Left renal cortex interstitium (tissue), 4 donors: ENCODE measurements around the gene POP4. TPM values are rescaled to one million over a fixed set of nuclear protein-coding genes. Genes with fewer than 3 reads are reported as not detected.
"Not testable (repeated sequence)": the region's sequence is repeated elsewhere in the genome, so short reads cannot be mapped to it uniquely, and the experiment has no call there.

Source experiments
- DNase-seq, 4 donors: peaks; one replicate each; pipeline ENCODE4 v3.0.0-alpha.2; 2013; ENCODE audit warnings: low read depth in 4 of 4, low spot score in 2 of 4, missing footprints in 1 of 4
- polyA plus RNA-seq, 4 donors: library from polyadenylated mRNA; unstranded; fragments of 120-200 nt; gene quantifications; one replicate each; pipeline ENCODE4 v1.2.1, GENCODE V29; 2013; ENCODE audit not compliant: insufficient read length in 4 of 4

Gene POP4
- polyA plus RNA-seq, 4 donors: 64.3 to 74.5 (median 68.3) TPM

DNA sequence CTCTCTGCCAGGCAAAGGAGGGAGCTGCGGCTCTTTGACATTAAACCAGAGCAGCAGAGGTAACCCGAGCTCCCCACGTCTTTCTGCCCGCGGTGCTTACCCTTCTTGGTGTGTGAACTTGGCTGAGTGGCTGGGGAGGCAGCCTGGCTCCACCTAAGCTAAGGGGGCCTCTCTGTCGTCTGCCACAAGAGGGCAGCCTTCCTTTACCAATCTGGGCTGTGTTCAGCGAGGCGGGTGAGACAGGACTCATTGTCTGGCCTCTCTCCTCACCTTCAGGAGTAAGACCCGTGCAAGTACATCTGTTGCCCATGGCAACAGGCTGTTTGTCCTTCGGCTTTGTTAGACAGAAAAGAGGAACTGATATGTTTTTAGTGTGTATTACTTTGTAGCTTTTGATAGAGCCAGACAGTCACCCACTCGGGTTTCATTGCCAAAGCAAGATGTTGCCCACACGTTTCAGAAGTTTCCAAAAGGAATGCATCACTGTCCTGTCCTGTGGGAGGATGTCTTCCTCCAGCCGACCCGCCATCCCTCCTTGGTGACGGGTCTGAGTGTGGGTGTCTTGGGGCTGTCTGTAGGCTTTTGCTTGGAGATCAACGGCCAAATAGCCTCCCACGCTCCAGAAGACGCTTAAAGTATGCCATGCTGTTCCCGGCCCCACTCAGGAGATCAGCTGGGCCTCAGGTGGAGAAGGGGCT is 4.6 kb downstream of the POP4 start:
- peak in 2 of 4 donors; percentile 59 to 69 for DNase-seq

- DNase-seq: no peak
Measured at GRCh38 chr19:29612121-29612520, 6.0 kb downstream of the POP4 start.

GRCh38 chr19:29612801-29613595 is 6.9 kb downstream of the POP4 start:
- no peak for DNase-seq

GRCh38 chr19:29614046-29614445 is 8.0 kb downstream of the POP4 start:
- DNase-seq: no peak

GRCh38 chr19:29614780-29615179 is 8.7 kb downstream of the POP4 start:
- DNase-seq: no peak

DNA sequence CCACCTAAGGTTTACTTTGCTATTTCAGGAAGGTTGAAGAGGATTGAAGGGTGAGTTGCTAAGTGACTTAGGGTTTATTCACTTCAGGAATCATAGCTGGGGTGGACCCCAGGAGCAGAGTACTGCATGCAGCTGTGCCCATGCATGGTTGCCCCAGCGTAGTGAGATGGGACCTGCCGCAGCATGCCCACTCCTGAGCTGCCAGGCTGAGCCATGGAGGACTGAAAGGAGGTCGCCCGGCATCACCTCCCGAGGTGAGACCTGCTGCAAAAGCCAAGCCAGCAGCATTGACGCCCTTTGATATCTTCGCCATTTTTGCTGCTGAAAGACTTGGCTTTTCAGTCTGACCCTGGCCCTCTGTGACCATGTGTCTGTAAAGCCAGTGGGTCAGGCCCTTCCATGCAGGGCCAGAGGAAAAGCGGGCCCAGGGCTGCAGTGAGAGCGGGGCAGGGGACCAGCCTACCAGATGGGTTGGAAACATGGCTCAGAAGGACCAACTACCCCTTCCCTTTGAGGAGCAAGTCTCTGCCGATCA is 9.9 kb downstream of the POP4 start:
- DNase-seq: no peak

DNA sequence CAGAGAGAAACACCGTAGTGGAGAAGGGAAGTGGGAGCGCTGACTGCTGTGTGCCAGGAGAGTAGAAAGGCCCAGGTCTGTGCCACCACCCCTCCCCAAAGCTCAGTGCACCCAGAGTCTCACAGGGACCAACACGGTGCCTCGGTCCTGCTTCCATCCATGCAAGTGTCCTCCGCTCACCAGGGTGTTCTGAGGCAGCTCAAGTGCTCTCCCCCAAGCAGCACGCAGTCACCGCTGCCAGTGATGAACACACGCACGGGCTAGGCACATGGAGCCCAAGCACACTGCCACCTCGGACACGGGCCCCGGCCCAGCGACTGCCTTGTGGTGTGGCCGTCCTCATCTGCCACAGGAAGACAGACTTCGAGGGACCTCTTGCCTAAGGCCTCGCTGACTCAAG is 10.5 kb downstream of the POP4 start:
- DNase-seq: no peak

DNA sequence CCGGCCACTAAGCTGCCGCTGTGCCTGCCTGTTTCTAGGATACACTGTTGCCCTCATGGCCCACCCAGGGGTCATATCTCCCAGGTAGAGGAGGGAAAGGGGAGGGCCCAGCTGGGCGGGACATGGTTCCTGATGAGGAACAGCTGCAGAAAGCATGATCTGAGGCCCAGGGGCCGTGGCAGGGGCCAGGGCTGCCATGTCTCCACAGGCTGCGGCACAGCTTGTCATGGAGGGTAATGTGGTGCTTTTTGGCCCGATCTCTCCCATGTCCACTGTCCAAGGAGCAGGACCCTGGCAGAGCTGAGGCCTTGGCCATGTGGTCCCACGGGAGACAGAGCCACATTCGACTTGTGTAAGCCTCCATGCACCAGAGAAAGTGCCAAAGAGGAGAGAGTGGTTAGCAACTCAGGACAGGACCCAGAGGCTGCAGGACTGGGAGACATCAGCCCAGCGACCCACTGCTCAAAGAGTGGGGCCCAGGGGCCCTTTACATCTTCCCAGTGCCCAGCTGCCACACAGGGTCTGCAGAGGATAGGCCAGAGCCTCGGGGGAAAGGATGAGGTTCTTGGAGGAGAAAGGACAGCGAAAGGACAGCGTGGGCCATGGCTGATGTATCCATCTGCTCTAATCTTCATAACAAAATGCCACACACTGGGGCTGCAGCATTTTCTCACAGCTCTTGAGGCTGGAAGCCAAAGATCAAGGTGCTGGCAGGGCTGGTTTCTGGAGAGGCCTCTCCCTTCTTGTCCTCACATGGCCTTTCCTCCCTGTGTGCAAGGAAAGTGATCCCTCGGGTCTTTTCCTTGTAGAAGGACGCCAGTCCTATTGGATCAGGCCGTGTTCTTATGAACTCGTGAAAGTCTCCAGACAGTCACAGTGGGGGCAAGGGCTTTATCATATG is 11.5 kb downstream of the POP4 start:
- no peak for DNase-seq

- no peak for DNase-seq
Measured at GRCh38 chr19:29618434-29618833, 12.4 kb downstream of the POP4 start.

DNA sequence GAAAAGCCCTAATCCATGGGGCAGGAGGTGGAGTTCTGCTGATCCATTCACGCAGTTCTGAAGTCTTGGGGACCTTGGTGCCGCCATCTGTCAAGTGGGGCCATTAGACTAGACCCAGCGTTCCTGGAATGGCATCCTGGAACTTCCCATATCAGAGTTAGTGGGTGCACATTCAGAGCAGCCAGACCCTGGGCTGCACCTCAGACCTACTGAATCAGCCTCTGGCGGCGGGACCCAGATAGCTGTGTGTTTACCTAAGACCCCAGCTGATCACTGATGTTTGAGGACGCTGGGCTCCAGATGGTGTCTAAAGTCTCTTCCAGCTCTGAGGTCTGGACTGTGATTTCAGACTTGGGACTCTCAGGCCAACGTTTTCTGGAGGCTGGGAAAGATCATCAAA is 12.8 kb downstream of the POP4 start:
- no peak for DNase-seq

GRCh38 chr19:29620931-29621351 is 14.9 kb downstream of the POP4 start:
- DNase-seq: no peak

DNA sequence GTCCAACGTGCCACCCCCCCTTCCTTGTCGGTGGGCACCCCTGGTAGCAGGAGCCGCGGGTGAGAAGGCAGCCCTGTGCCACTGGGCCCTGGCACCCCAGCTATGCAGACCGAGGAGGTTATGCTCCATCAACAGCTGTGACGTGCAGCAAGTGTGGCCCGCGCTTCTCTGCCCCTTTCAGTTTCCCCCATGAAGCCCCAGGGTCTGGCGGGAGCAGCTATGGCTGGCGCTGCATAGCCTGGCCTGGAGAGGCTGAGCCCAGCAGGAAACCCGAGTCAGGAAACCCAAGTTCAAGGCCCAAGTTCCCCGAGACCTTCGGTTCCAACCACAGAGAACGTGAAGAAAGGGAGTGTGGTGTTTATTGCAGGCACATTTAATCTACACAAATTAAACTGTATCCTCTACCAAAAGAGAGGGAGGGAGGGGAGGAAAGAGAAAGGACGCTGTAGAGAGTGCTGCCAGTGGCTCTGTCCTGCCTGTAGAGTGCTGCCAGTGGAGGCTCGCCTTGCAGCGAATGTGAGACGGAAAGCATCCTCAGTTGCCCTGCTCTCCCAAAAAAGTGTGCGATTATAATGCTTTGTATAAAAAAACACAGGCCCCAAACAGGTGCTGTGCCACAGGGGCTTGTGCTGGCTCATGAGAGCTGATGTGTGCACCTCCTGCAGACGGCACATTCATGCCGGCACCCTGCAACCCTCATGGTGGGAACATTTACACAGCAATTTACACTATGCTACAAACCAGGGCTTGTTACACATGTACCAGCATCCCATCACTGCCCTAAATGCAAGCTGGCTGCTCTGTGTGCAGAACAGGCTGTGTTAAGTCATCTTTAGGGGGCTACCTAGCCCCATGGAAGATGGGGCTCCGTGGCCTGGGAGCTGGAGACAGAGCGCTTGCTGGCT is 16.3 kb downstream of the POP4 start:
- DNase-seq: no peak

DNA sequence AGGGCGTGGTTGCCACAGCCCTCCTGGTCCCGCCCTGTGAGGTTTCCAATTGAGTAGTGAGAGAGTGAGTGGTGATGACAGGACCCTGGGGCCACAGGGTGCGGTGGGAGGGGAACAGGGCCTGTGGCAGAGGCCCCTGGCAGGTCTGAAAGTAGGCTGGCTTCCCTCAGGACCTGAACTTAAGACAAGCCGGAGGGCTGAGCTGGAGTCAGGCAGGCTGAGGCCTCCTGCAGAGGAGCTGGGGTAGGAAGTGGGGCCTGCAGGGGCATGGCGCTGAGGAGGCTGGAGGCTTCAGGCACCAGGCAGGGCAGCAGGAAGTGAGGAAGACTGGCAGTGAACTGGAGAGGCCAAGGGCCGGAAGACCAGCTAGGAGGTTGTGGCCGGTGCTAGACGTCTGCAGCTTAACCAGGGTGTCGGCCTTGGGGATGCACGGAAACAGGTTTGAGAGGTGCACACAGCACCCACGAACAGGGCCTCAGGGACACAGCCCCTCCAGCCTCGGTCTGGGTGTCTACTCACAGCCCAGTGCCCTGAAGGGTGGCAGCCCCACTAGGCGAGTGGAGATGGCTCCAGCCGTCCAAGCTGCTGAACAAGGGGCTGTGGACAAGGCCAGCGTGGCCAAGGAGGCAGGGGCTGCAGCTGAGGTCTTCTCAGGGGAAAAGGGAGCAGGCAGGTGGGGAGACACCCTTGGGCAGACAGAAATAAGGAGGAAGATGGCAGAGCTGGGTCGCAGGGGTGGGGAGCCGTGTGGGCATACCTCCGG is 17.8 kb downstream of the POP4 start:
- DNase-seq: no peak

- no peak for DNase-seq
Measured at GRCh38 chr19:29624489-29625185, 18.6 kb downstream of the POP4 start.

DNA sequence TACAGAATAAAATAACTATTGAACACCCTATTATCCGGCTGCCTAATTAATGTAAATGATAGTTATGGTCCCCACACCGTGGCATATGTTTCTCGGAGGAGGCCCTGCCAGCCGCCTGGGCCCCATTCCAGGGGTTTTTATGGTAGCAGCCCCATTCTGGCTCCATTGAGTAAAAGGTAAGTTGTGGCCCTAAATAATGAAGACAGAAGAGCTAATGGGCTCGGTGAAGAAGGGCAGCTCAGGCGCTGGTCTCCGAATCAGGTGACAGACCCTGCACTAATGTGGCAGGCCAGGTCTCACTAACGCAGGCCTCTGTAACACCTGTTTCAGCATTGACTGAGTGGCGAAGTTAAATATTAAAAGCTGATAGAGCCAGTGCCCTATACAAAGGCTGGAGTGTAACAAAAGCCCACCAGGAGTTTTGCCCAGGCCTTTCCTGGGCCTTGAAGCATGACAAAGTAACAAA is 19.1 kb downstream of the POP4 start:
- DNase-seq: no peak

- DNase-seq: no peak
Measured at GRCh38 chr19:29626386-29626785, 20.3 kb downstream of the POP4 start.

DNA sequence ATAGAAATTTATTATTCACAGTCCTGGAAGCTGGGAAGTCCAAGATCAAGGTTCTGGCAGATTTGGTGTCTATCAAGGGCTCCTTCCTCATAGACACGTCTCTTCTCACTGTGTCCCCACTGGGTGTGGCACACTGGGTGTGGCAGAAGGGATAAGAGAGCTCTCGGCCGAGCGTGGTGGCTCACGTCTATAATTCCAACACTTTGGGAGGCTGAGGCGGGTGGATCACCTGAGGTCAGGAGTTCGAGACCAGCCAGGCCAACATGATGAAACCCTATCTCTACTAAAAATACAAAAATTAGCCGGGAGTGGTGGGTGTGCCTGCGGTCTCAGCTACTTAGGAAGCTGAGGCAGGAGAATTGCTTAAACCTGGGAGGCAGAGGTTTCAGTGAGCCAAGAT is 20.7 kb downstream of the POP4 start:
- not testable (repeated sequence) for DNase-seq

DNA sequence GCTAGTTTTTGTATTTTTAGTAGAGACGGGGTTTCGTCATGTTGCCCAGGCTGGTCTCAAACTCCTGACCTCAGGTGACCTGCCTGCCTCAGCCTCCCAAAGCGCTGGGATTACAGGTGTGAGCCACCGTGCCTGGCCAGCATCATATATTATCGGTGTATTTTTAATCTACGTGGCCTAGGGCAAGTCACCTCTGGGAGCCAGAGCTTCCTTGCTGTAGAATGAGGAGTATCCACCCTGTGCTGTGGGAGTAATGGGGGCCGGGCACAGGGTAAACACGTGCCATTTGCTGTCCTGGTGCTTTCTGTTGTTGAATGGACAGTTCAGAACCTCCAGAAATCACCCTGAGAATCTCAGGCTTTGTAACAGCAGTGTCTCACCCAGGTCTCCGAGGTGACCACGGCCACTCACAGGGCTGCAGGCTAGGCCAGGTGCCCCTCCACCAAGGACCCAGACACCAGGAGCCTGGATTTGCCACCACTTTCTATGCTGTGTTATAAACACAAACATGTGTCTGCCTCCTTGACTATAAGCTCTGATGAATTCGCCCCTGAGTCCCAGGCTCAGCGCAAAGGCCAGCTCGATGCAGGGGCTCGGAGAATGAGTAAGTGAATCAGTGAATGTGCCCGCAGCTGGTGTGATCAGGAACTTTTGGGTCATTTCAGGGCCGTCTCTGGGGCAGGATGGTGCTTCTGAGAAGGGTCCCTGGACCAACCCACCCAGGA is 22.7 kb downstream of the POP4 start:
- DNase-seq: no peak
